ENCODE results near the gene ALOXE3. TPM values are rescaled to one million over a fixed set of nuclear protein-coding genes. Genes with fewer than 3 reads are reported as not detected.

Gene ALOXE3
- total RNA-seq (2022; extraction: Qiagen RNA extraction; ENCODE audit: low read depth): 6.6 to 10.9 TPM (median 7.4 TPM) in 5 replicates

DNA sequence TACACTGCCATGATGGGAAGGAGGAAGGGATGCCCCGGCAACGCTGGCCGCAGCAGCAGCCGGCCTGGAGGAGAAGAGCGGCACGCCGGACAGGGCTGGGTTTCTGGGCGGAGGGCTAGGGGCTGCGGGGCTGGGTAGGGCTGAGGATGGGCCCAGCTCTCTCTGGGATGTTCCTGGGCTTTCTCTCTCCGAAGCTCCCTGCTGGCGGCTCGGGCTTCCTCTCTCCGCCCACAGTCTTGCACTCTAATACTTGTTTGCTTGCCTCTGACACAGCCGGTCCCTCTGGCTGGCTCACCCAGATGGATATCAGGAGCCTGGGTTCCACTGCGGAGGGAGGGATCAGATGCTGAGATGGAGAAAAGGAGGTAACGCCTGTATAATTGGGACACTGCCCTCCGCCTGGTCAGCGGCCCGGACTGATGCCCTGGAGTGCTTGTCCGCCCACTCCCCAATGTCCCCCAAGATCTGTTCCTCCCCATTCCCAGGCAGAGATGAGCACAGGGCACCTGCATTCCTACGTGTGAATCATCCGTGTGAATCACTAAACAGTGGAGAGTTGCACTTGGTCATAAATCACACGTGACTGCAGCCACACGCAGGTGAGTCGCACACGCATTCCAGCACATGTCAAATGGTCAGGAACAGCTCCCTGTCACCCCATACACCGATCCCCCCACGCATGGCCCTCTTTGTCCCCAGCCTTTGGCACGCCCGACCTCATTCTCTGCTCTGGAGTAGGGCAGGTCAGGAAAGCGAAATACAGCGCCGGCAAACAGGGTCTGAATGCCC, at the start of gene ALOXE3:
ALOXE3 (minus strand) TSS at position 535 of the 789 bp plus-strand sequence; CDS start at position 11, 524 bp downstream.

DNA sequence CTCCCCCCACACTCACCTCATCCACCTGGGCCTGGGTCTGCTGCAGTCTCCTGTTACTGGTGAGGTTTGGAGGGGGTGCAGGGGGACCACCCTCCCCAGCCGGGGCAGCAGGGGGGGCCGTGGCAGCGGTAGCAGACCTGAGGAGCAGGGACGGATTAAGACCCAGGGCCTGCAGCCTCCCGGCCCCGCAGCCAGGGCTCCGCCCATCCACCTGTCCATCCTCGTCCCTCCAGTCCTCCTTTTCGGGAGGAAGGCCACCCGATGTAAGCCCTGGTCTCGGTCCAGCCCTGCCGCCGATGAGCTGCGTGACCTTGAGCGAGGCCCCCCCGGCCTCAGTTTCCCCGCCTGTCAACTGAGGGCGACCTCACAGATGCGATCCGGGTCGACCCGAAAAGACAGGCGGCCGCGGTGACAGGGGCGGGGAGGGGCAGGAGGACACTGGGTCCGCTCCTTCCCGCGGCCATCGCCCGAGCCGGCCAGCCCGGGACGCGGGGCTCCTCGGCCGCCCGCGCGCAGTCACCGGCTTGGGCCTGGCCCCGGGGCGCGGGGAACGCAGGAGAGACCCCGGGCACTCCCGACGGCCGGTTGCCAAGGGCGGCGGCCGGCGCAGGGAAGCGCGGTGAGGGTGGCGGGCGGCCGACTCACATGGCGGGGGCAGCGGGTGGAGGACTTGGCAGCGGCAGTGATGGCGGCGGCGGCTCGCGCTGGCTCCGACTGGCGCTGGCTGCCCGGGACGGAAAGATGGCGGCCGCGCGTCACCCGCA, 44.1 kb upstream of the ALOXE3 start, which contains the start of gene VAMP2:
VAMP2 (minus strand) TSS at position 716 of the 764 bp plus-strand sequence; CDS start at position 647, 69 bp downstream.

DNA sequence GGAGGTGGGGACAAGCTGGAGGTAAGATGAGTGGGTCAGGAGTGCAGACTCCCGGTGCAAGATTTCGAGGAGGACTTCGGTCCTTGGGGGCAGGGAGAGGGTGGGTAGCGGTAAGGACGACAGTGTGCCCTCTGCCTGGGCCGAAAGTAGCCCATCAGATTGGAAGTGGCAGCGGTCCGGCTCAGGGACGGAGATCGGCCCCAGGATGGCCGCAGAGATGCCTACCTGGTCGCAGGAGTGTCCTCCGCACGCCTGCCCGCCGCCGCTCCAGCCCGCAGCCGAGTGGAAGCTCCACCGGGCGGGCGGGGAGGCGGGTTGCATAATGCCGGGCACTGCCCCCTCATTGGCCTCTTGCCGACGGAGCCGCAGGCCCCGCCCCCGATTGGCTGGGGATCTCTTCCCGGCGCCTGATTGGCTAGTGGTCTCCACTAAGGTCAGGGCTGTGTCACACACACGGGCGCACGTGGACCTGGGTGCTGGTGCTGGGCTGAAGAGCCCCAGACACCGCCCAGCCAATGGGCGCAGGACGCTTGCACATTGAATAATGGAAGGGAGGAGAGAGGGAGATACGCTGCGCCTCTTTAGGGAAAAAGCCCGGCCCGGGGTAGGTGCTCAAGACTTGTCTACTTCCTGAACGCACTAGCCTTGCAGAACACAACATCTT, 33.9 kb upstream of the ALOXE3 start, which contains the start of gene PER1:
PER1 (minus strand) TSS at position 293 of the 664 bp plus-strand sequence. CDS start 1,698 bp downstream, outside the sequence.

DNA sequence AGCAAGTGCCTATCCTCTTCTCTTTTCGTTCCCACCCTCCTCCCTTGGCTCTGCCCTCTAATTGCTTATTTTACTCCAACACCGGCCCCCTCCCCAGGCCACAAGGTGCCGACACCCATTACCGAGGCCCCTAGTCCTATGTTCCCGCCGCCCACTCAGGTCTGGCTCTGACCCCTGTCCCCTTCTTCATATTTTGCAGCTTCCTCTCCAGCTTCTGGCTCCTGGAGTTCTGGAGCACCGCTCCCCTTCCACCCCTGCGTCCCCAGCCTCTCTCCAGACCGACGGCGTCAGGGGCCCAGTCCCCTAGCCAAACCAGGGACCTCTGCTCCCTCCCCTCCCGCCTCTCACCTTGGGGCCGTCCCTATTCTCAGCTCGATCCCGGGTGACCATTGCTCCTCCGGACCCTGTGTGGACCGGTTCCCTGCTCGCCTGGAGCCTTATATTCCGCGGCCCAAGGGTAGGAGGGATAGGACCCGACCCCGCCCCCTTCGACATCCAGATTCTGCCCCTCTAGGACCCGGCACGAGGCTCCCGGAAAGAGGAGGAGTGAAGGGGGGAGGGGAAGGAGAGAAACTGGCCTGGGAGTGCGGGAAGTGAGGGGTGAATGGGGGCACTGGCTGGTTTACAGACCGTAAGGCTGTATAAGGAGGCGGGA, 5.5 kb upstream of the ALOXE3 start, which contains the start of gene HES7:
HES7 (minus strand) TSS at position 412 of the 655 bp plus-strand sequence; CDS start at position 390, 22 bp downstream.

DNA sequence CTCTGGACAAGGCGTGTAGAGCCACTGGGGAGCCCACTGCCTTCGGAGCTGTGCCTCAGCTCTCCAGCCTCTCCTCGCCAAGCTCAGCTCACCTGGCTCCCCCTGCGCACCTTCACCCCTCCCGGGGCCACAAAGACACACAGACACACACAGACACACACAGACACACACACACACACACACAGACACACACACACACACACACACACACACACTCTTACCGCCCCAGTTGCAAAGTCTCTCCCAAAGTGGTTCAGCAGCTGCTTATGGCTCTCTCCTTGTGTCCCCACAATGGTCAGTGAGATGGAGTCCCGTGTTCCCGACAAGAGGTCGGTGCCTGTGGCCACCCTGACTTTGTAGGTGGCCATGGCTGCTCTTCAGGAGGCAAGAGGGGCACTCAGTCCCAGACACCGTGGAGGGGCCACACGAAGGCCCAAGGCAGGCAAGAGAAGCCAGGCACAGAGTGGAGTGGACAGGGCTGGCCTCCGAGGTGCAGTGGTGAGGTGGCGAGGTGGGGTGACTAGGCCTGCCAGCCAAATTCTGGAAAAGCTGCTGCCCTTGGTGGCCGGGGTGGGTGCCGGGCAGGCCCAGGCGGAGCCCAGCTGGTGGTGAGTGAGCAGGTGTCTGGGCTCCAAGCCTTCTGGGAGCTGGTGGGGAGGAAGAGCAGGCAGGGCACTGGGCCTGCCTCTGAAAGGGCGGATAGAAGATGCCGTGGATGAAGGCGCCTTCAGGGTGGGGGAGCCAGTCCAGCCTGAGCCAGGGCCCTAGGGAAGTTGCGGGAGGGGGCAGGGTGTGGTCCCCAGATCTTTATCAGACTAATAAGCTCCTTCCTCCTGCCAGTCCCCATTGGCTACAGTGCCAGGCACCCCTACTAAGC, 31.0 kb downstream of the ALOXE3 start, which contains the start of gene ALOX12B:
ALOX12B (minus strand) TSS at position 642 of the 877 bp plus-strand sequence; CDS start at position 368, 274 bp downstream.

Other genes with a start within 250 kb of the ALOXE3 start
- gene CHD3, start 229.7 kb downstream of the ALOXE3 start, total RNA-seq (2022; extraction: Qiagen RNA extraction; ENCODE audit: low read depth): 52.0 to 66.7 TPM (median 61.6 TPM) in 5 replicates
- gene RNF227, start 202.2 kb downstream of the ALOXE3 start, total RNA-seq (2022; extraction: Qiagen RNA extraction; ENCODE audit: low read depth): 1.0 to 1.7 TPM (median 1.1 TPM) in 5 replicates
- 1.7 to 2.9 TPM (median 2.0 TPM) in 5 replicates for gene KCNAB3, start 188.7 kb downstream of the ALOXE3 start, total RNA-seq (2022; extraction: Qiagen RNA extraction; ENCODE audit: low read depth)
- 298 to 338 TPM (median 306 TPM) in 5 replicates for gene TRAPPC1, start 186.6 kb downstream of the ALOXE3 start, total RNA-seq (2022; extraction: Qiagen RNA extraction; ENCODE audit: low read depth)
- gene CNTROB, start 186.3 kb downstream of the ALOXE3 start, total RNA-seq (2022; extraction: Qiagen RNA extraction; ENCODE audit: low read depth): 32.2 to 41.3 TPM (median 38.3 TPM) in 5 replicates
- gene GUCY2D, start 115.9 kb downstream of the ALOXE3 start, total RNA-seq (2022; extraction: Qiagen RNA extraction; ENCODE audit: low read depth): 0.24 to 0.34 TPM in 2 of 5 replicates, not detected in the others
- 0.05 to 0.07 TPM in 2 of 5 replicates, not detected in the others for gene ALOX15B, start 79.5 kb downstream of the ALOXE3 start, total RNA-seq (2022; extraction: Qiagen RNA extraction; ENCODE audit: low read depth)
- gene ALOX12B, start 30.8 kb downstream of the ALOXE3 start, total RNA-seq (2022; extraction: Qiagen RNA extraction; ENCODE audit: low read depth): 1.3 to 1.8 TPM (median 1.6 TPM) in 5 replicates
- gene HES7, start 5.6 kb upstream of the ALOXE3 start, total RNA-seq (2022; extraction: Qiagen RNA extraction; ENCODE audit: low read depth): 2.3 to 3.0 TPM (median 2.9 TPM) in 5 replicates
- gene PER1, start 33.9 kb upstream of the ALOXE3 start, total RNA-seq (2022; extraction: Qiagen RNA extraction; ENCODE audit: low read depth): 22.7 to 29.3 TPM (median 25.0 TPM) in 5 replicates
- gene VAMP2, start 44.4 kb upstream of the ALOXE3 start, total RNA-seq (2022; extraction: Qiagen RNA extraction; ENCODE audit: low read depth): 21.3 to 31.2 TPM (median 26.8 TPM) in 5 replicates
- 17.5 to 22.1 TPM (median 20.1 TPM) in 5 replicates for gene TMEM107, start 57.9 kb upstream of the ALOXE3 start, total RNA-seq (2022; extraction: Qiagen RNA extraction; ENCODE audit: low read depth)
- gene BORCS6, start 71.7 kb upstream of the ALOXE3 start, total RNA-seq (2022; extraction: Qiagen RNA extraction; ENCODE audit: low read depth): 5.6 to 8.8 TPM (median 7.6 TPM) in 5 replicates
- gene AURKB, start 92.1 kb upstream of the ALOXE3 start, total RNA-seq (2022; extraction: Qiagen RNA extraction; ENCODE audit: low read depth): 139 to 152 TPM (median 146 TPM) in 5 replicates
- gene CTC1, start 129.5 kb upstream of the ALOXE3 start, total RNA-seq (2022; extraction: Qiagen RNA extraction; ENCODE audit: low read depth): 11.5 to 18.6 TPM (median 15.1 TPM) in 5 replicates
- 41.2 to 50.2 TPM (median 48.6 TPM) in 5 replicates for gene PFAS, start 130.8 kb upstream of the ALOXE3 start, total RNA-seq (2022; extraction: Qiagen RNA extraction; ENCODE audit: low read depth)
- gene RANGRF, start 170.2 kb upstream of the ALOXE3 start, total RNA-seq (2022; extraction: Qiagen RNA extraction; ENCODE audit: low read depth): 39.8 to 50.9 TPM (median 44.1 TPM) in 5 replicates
- 4.8 to 7.2 TPM (median 6.7 TPM) in 5 replicates for gene SLC25A35, start 176.9 kb upstream of the ALOXE3 start, total RNA-seq (2022; extraction: Qiagen RNA extraction; ENCODE audit: low read depth)
- not detected in 5 replicates for gene ARHGEF15, start 191.7 kb upstream of the ALOXE3 start, total RNA-seq (2022; extraction: Qiagen RNA extraction; ENCODE audit: low read depth)
- gene ODF4, start 221.3 kb upstream of the ALOXE3 start, total RNA-seq (2022; extraction: Qiagen RNA extraction; ENCODE audit: low read depth): not detected in 5 replicates